Chondrocyte (in vitro differentiated cells): Measurements from ENCODE around the gene TTC28. TPM values are rescaled to one million over a fixed set of nuclear protein-coding genes. Genes with fewer than 3 reads are reported as not detected.
A peak's percentile ranks its signal among the peaks of the same experiment; 100 is the strongest.

ENCODE experiments used
- DNase-seq: peaks from one replicate; pipeline ENCODE4 v3.0.0; 2021; ENCODE audit warnings: mixed read lengths, low spot score
- H3K27ac Mint-ChIP-seq: one replicate; pipeline ENCODE4 v1.8.0; 2021; ENCODE audit warnings: mild to moderate bottlenecking, moderate library complexity, mixed read lengths; ENCODE audit not compliant: unreplicated experiment
- H3K27me3 Mint-ChIP-seq: 2 replicates; pipeline ENCODE4 v1.8.0; 2021; ENCODE audit warnings: low read depth, mixed read lengths
- H3K36me3 Mint-ChIP-seq: 2 replicates; pipeline ENCODE4 v1.8.0; 2021; ENCODE audit warnings: low read depth, mixed read lengths
- H3K4me1 Mint-ChIP-seq: 2 replicates; pipeline ENCODE4 v1.8.0; 2021; ENCODE audit warnings: low read depth, mild to moderate bottlenecking, mixed read lengths
- H3K4me3 Mint-ChIP-seq: one replicate; pipeline ENCODE4 v1.8.0; 2021; ENCODE audit warnings: mild to moderate bottlenecking, moderate library complexity, mixed read lengths; ENCODE audit not compliant: unreplicated experiment
- H3K9me3 Mint-ChIP-seq: 2 replicates; pipeline ENCODE4 v1.8.0; 2021; ENCODE audit warnings: low read depth, mixed read lengths
- total RNA-seq: library from RNA; stranded (reverse); gene quantifications from 3 replicates; pipeline ENCODE4 v1.2.1, GENCODE V29; 2021
- TF ChIP-seq, protein P1 (sequence below): fragments of 200-600 bp; sonication (generic); IDR thresholded peaks from 2 replicates; pipeline ENCODE4 v1.5.0; 2021; ENCODE audit warnings: antibody characterized with exemption, mild to moderate bottlenecking, moderate library complexity

TTC28 gene
- total RNA-seq, 1 donor from 2014 or later: 38.3 TPM

DNA sequence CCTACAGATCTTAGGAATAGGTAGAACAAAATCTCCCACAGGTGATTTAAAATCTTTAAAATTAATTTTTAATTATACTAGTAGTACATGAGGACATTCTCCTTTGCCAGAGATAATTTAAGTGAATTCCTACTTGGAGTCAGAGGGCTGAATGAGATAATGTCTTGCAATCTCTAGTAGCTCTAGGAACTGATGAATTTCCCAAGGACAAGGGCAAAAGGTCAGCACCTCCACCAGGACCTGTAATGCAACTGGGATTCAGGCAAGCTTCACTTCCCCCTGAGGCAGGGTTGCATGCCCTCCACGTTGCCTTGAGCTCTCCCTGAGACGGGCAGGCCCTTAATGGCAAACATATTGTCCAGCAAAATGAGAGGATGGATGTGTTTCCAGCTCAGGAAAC is 430.2 kb downstream of the TTC28 start:
- no peaks in the 10 kb centered on the region for H3K36me3 Mint-ChIP-seq

DNA sequence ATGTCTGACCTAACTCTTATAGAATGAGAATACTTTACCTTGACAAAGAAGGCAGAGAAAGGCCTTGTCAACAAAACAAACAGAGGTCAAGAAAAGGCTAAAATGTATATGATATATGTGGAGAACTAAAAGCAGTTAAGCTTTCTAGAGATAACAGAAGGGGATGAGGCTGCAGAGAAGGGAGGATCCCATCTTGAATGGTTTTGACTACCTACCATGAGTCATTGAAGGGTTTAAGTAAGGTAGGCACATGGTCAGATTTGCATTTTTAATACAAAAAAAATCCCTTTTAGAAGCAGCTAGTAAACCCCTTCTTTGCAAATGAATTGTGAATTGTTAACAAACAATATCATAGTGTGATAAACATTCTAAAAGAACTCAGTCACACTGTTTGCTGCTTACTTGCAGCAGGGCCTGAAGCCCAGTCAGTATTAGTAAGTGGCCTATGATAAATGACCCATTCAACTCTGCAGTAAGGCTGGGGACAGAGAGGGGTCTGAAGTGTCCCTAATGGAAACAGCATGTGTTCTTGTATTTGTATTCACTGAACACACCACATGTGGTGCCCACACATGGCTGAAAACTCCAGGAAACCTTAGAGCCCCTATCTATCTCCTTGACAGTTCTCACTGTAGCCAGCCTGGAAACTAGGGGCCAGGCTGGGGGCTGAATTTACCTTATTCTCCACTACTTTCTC is 431.8 kb downstream of the TTC28 start:
- peak overlapping the region; percentile 80 for H3K27ac Mint-ChIP-seq
- H3K27me3 Mint-ChIP-seq: no peaks in the 10 kb centered on the region
- H3K4me3 Mint-ChIP-seq: no peak overlapping the region
- no peak for DNase-seq
- no peaks in the 10 kb centered on the region for H3K9me3 Mint-ChIP-seq
- TF ChIP-seq, protein P1, sequence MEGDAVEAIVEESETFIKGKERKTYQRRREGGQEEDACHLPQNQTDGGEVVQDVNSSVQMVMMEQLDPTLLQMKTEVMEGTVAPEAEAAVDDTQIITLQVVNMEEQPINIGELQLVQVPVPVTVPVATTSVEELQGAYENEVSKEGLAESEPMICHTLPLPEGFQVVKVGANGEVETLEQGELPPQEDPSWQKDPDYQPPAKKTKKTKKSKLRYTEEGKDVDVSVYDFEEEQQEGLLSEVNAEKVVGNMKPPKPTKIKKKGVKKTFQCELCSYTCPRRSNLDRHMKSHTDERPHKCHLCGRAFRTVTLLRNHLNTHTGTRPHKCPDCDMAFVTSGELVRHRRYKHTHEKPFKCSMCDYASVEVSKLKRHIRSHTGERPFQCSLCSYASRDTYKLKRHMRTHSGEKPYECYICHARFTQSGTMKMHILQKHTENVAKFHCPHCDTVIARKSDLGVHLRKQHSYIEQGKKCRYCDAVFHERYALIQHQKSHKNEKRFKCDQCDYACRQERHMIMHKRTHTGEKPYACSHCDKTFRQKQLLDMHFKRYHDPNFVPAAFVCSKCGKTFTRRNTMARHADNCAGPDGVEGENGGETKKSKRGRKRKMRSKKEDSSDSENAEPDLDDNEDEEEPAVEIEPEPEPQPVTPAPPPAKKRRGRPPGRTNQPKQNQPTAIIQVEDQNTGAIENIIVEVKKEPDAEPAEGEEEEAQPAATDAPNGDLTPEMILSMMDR: no peak
- H3K4me1 Mint-ChIP-seq: peaks cover 48% of the 10 kb centered on the region
- no peaks in the 10 kb centered on the region for H3K36me3 Mint-ChIP-seq

More for the DNA sequence above, 430.2 kb downstream of the TTC28 start:
- peak overlapping the region; percentile 9 for H3K27ac Mint-ChIP-seq
- H3K27me3 Mint-ChIP-seq: no peaks in the 10 kb centered on the region
- no peak overlapping the region for H3K4me3 Mint-ChIP-seq
- TF ChIP-seq, protein P1: no peak
- no peak for DNase-seq
- H3K9me3 Mint-ChIP-seq: no peaks in the 10 kb centered on the region
- H3K4me1 Mint-ChIP-seq: peaks cover 44% of the 10 kb centered on the region

DNA sequence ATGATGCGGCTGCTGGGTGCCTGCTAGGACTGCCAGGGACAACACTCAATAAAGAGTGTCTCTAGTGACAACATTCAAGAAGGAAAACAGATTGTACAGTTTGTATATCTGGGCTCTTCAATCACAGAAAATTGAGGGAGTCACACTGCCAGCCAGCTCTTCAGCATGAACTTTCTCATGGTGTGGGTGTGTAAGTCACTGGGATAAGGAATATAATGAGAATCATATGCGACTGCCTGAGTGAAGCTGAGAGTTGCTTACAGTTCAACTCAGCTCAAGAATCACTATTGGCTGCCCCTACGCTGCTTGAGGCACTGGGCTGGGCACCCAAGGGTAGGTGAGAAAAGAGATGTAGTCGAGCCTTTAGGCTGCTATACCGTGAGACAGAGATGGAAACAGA is 432.5 kb downstream of the TTC28 start:
- Mint-ChIP-seq H3K9me3 (no peaks in the 10 kb centered on the region), H3K36me3 (no peaks in the 10 kb centered on the region), H3K4me1 (peaks cover 48% of the 10 kb centered on the region), H3K4me3 (no peak overlapping the region), H3K27ac (peak overlapping the region; percentile 80), H3K27me3 (no peaks in the 10 kb centered on the region)
- TF ChIP-seq, protein P1: no peak
- no peak for DNase-seq

DNA sequence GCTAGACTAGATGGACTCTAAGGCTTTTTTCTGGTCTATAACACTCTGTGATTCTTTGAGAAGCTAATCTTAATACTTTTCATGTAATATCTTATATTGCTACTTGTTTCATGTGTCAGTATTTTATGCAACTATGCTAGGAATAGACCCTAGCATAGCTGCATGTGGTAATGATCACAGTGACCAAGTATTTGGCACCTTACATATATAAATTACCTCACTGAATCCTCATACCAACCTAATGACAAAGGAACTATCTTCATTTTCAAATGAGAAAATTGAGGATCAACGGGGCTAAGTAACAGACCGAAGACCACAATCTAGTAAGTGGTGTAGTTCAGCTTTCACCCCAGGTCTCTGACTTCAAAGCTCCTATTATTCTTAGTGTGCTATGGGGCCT is 433.2 kb downstream of the TTC28 start:
- peak overlapping the region; percentile 84 for H3K27ac Mint-ChIP-seq
- no peaks in the 10 kb centered on the region for H3K9me3 Mint-ChIP-seq
- no peak overlapping the region for H3K4me3 Mint-ChIP-seq
- peaks cover 48% of the 10 kb centered on the region for H3K4me1 Mint-ChIP-seq
- no peaks in the 10 kb centered on the region for H3K36me3 Mint-ChIP-seq
- no peaks in the 10 kb centered on the region for H3K27me3 Mint-ChIP-seq
- TF ChIP-seq, protein P1: no peak
- no peak for DNase-seq

DNA sequence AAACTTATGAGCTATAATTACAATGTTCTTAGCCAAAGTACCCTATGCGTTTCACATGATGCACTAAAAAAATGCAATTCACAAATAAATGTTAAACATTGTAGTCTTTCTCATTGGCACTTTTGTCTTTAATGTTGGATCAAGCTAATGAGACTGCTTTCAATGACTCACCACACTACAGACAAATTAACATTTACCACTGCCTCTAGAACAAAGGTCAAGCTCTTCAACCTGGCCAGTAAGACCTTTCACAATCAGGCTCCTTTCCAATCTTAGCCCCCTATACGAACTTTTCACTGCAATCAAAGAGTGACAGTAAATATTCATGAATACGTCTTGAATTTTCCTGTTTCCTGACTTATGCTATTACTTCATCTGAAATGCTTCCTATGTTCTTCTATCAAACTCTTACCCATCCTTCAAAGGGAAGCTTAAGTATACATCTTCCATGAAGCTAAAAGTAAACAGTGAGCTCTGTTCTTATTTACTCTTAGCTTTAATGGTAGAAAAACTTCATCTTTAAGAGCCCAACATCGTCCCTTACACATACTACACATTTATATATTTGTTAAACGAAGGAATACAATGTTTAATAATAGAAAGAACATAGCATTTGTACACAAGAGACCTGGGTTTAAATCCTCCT is 433.9 kb downstream of the TTC28 start:
- no peaks in the 10 kb centered on the region for H3K9me3 Mint-ChIP-seq

More for the DNA sequence above, 433.9 kb downstream of the TTC28 start:
- DNase-seq: no peak
- peak overlapping the region; percentile 84 for H3K27ac Mint-ChIP-seq
- no peaks in the 10 kb centered on the region for H3K27me3 Mint-ChIP-seq
- H3K4me1 Mint-ChIP-seq: peaks cover 48% of the 10 kb centered on the region
- TF ChIP-seq, protein P1: no peak
- H3K4me3 Mint-ChIP-seq: no peak overlapping the region
- H3K36me3 Mint-ChIP-seq: no peaks in the 10 kb centered on the region
